Suppressor macrophage (primary cell): ENCODE data around the gene GHR.
A peak's percentile ranks its signal among the peaks of the same experiment; 100 is the strongest.

Source experiments
- DNase-seq, 4 experiments: peaks; one replicate each; pipeline ENCODE4 v3.0.0-alpha.2; 2020 to 2022

GHR gene

GRCh38 chr5:42605490-42605889 lies 182.3 kb downstream of the GHR start:
- no peak for DNase-seq

- no peak for DNase-seq
Observed at GRCh38 chr5:42606464-42606869, 183.2 kb downstream of the GHR start.

DNA sequence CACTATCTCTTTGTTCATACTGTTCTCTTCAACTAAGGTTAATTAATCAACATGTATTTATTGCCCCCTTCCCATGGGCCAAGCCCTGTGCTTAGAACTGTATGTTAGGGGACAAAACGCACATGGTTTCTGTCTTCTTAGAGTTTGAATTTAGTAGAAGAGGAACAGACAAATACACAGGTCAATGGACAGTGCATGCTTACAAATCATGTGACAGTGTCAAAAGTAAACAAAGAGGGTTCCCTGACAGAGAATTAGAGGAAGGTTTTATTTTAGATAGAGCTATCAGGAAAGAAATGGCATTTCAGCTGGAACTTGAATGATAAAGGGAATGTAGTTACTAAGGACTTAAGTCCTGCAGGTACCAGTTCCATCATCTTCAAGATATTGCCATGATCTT lies 188.2 kb downstream of the GHR start:
- DNase-seq = no peak

DNA sequence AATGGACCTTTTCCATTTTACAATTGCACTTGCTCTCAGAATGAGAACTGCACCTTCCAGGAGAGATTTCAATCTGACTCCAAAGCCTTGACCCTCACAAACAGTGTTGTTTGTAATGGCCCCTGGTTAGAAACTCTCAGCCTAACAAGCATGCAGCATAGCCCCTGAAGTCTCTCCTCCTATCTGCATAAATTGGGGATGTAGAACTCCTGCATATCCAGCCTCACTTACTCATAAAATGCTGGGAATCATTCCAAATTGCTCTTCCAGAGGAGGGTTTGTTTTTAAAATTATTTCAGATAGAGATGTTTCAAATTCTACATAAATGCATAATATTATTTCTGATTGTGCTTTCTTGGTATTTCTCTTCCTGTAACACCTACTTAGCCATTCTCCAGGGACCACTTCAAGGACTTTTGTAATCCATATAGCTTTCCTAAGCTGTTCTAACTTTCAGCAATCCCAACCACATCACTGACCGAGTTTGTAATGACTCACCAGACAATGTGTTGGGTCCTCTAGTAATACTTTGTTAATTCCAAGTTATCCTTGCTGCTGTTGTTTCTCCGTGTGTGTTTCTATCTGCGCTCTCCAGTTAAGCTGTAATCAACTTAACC lies 189.6 kb downstream of the GHR start:
- no peak for DNase-seq

DNA sequence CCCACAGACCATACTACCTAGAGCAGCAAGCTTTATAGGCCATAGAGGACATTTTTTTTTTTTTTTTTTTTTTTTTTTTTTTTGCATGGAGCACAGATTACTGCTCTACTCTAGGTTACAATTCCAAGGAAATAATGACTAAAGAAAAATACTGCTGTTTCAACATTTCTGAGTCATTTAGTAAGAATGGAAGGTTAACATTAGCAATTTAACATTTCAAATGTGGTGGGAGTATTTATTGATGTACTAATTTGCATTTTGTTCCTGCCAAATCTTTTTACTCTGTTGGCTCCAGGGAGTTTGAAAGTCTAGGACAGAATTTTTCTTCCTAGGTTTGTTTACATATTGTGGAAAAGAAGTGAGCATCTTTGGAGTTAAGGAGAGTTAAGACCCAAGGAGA lies 191.3 kb downstream of the GHR start:
- no peak for DNase-seq

- DNase-seq = no peak
Observed at GRCh38 chr5:42620579-42621216, 197.5 kb downstream of the GHR start.

DNA sequence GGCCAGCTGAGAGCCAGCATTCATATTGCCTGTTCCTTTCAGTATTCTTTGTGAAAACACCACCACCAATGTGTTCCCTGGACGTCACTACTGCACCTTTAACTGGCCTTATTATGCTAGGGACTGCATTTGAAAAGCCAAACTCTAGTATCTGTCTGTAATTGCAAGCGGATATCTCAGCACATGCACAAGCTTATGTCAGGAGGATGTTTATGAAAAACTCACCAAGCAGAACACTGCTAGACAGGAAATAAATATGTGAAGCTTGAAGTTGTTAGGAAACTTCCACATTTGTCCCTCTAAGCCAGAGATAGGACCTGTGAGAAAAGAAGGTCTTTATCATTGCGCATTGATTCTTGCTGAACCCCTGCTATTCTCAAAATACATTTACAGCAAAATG lies 198.0 kb downstream of the GHR start:
- peak; percentile 3 to 44 (median 13) for DNase-seq

DNA sequence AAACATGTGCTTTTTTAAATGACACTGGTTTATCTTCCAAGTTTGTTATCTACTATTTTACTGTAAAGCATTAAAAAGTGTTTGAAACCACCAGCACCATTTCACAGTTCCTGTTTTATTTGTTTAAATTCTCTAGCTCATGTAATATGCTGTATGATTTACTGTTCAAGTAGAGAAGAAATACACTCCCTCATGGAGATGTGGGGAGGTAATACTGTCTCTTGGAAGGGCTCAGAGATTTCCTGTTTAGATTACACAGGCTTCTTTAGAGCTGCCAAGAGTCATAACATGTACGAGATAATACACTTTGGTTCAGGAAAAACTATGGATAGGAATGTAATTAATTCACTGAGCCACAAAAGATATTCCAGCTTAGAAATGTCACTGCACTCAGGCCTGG lies 198.4 kb downstream of the GHR start:
- DNase-seq = peak in 1 of 4 experiments; percentile 5

- no peak for DNase-seq
Observed at GRCh38 chr5:42624912-42625311, 201.7 kb downstream of the GHR start.

- no peak for DNase-seq
Observed at GRCh38 chr5:42626462-42626861, 203.2 kb downstream of the GHR start.

DNA sequence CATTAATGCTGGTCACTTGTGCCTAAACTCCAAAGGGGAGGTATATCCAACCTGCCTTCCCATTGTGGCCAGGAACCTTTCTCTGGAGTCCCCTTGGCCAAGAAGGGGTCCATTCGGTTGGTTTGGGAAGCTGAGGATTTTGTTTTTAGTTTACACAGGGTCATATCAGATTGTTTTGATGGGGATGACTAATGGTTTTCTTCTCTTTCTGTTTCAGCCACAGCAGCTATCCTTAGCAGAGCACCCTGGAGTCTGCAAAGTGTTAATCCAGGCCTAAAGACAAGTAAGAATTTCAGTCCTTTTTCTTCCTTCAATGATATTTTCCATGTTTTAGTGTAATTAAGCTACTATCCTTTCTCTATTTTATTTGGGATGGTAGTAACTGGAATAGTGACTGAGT lies 205.6 kb downstream of the GHR start:
- no peak for DNase-seq

GRCh38 chr5:42629284-42629683 lies 206.0 kb downstream of the GHR start:
- DNase-seq = no peak

GRCh38 chr5:42631241-42631640 lies 208.0 kb downstream of the GHR start:
- DNase-seq = no peak

DNA sequence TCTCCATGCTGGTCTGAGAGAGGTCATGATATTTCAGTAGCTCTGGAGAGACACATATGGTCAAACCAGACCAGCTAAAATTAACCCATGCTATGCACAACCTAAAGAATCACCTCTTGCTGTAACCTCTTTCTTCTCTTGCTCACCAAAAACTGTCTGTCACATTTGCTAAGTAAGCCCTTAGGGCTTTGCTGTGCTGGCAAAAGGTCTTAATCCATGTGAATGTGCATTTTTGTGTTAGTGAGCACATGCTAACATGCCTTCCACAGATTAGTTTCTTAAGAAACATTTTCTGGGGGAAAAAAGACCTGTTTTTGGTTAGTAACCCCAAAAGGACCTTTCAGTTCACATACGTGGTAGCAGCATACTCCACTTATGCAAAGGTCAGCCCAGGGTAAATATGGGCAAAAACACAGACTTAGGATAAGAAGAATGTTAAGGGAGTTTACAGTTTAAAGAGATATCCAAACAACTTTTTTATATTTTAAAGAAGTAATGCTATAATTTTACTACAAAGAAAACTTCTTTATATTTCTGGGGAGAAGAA lies 209.2 kb downstream of the GHR start:
- DNase-seq = no peak

- DNase-seq = no peak
Observed at GRCh38 chr5:42634575-42634974, 211.3 kb downstream of the GHR start.

DNA sequence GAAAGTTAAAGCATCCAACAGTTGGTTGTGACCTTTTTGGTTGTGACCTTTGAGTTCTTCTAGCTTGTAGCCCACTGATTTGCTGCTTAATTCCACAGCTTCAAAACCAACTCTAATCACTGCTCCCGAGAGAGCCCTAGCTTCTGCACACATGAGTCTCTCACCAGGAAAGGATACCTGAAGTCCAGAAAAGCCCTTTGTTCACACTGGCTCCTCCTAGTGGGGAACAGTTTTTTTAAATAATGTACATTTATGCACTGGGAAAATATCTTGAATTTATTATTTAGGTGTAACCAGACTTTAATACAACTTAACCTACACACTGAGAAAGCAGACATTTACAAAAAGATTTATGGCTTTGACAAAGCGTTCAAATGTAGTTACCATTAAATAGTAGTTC lies 213.2 kb downstream of the GHR start:
- peak in 3 of 4 experiments; percentile 4 to 14 (median 12) for DNase-seq

DNA sequence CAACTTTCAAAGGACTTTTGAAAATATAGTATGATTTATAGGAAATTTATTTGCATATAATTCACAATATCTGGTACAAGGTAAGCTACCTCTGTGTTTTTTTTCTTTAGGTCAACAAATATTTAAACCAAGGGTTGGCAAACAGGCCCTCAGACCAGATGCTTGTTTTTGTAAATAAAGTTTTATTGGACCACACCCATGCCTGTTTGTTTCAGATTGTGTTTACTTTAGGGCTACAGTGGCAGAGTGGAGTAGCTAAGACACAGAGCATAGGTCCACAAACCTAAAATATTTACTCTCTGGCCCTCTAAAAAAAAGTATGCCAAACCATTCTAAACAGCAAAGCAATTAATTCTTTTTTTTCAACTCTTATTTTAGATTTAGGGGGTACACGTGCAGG lies 213.7 kb downstream of the GHR start:
- no peak for DNase-seq

- no peak for DNase-seq
Observed at GRCh38 chr5:42638972-42639371, 215.7 kb downstream of the GHR start.

GRCh38 chr5:42640835-42641234 lies 217.6 kb downstream of the GHR start:
- DNase-seq = no peak

- no peak for DNase-seq
Observed at GRCh38 chr5:42641336-42642005, 218.2 kb downstream of the GHR start.

DNA sequence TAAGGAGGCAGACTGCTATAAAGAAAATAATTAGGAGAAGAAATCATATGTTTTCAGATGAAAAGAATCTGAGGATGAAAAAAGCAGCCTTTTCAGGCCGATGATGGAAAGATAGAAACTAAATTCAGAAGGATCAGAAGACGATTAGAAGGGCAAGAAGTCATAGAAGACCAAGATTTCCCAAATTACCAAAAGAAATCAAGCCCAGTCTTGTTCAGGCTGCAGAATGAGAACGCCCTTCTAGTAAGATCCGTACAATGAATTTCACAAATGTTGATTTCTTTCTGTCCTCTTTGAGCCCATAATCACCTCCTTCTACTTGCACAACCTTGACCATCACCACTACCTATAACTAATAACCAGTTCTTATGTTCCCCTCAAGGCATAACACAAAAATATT lies 218.8 kb downstream of the GHR start:
- DNase-seq = no peak

DNA sequence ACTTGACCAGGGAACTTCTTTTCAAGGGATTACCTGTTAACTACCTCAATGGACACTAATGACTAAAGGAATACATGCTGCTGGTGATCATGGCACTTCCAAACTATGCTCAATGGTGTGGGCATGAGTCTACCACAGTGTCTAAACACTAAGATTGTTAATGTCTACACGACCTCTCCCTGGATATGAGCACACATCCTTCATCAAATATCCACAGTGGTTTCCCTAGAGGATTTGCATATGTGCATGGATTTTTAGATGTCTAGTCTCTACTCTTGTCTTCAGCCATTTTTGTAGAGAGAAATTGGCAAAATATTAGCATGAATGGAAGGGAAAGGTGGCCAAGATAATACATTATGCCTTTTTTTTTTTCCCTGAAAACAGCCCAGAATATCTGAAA lies 220.1 kb downstream of the GHR start:
- DNase-seq = no peak

DNA sequence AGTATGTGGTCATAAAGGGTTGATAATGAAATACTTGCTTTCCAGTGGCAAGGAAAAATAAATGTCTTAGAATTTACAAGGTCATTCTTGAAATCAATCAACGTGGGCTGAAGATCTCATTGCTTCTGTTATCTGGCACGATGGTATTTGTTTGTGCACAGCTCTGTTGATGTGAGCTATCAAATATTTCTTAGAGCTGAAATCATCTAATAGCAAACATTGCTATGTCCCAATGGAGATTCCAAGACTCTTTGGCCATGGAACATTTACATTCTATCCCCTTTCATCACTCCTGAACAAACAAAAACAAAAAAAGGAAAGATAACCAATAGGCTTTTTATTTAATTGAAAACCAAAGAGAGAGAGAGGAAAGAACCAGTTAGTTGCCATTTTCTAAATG lies 221.9 kb downstream of the GHR start:
- no peak for DNase-seq

GRCh38 chr5:42648036-42648435 lies 224.8 kb downstream of the GHR start:
- no peak for DNase-seq
